SH-SY5Y (cell line): Measurements from ENCODE around the gene SLC25A4.

Experiments used
- GATA2 ChIP-seq: IDR thresholded peaks from 2 replicates; pipeline ENCODE4 v1.6.1; 2011; ENCODE audit warnings: mild to moderate bottlenecking, low read depth, low read length
- GATA3 ChIP-seq: IDR thresholded peaks from 2 replicates; pipeline ENCODE4 v1.6.1; 2011; ENCODE audit warnings: low read depth, mild to moderate bottlenecking, low read length, moderate library complexity

DNA sequence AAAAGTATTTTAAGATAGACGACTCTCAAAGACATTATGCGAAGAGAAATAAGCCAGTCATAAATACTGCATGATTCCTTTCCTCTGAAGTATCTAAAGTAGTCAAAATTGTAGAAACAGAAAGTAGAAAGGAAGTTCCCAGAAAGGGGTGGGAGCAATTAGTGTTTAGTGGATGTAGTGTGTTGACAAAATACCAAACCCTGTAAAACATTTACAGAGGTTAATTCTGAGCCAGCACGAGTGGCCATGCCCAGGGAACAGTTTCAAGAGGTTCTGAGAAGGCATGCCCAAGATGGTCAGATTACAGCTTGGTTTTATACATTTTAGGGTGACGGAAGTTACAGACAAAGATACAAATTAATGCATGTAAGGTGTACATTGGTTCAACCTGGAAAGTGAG lies 34.4 kb upstream of the SLC25A4 start:
- TF ChIP-seq GATA3 (no peak), GATA2 (no peak)
